IMR-90 (cell line): Measurements from ENCODE around the gene EXOC6B. TPM values are rescaled to one million over a fixed set of nuclear protein-coding genes. Genes with fewer than 3 reads are reported as not detected.

Experiments used
- ATAC-seq: fragments of 200-7000 bp; cut with Tn5 transposase; 2 replicates; pipeline ENCODE4 v1.9.1; 2020; ENCODE audit warnings: low read depth, mild to moderate bottlenecking, moderate library complexity
- BruUV-seq: library from RNA; stranded (reverse); fragments of 400-500 nt; replicated peaks from 2 replicates; lab custom pipeline; 2021; lab: Mats Ljungman, UMichigan
- CTCF ChIA-PET: fragments of 300-600 bp; formaldehyde crosslinking; extraction: SDS; loops from one replicate; lab custom pipeline; 2021; ENCODE audit warnings: antibody characterized with exemption; lab: Yijun Ruan, JAX
- POLR2A ChIA-PET: fragments of 300-600 bp; sonication (Branson Sonifier 250); formaldehyde crosslinking; loops from one replicate; lab custom pipeline; 2022; ENCODE audit warnings: antibody characterized with exemption; ENCODE audit not compliant: unreplicated experiment; lab: Charles Lee
- DNase-seq: peaks from one replicate; pipeline ENCODE4 v3.0.0; 2013
- H2AFZ ChIP-seq: replicated peaks from 2 replicates; pipeline ENCODE3; 2013; ENCODE audit warnings: low read length, mild to moderate bottlenecking; ENCODE audit not compliant: poor library complexity
- H2AK5ac ChIP-seq: 2 replicates; pipeline ENCODE4 v1.6.1; 2013; ENCODE audit warnings: low read depth, low read length, inconsistent platforms
- H2AK9ac ChIP-seq: replicated peaks from 2 replicates; pipeline ENCODE3; 2013; ENCODE audit warnings: mild to moderate bottlenecking, low read depth, low read length, moderate library complexity; ENCODE audit not compliant: poor library complexity
- H2BK120ac ChIP-seq: 2 replicates; pipeline ENCODE4 v1.6.1; 2013; ENCODE audit warnings: low read depth, low read length, inconsistent platforms
- H2BK15ac ChIP-seq: 3 replicates; pipeline ENCODE4 v1.6.1; 2013; ENCODE audit warnings: low read depth, low read length, inconsistent platforms
- H2BK20ac ChIP-seq: 2 replicates; pipeline ENCODE4 v1.6.1; 2013; ENCODE audit warnings: low read depth, mild to moderate bottlenecking, inconsistent platforms, low read length, moderate library complexity
- H2BK5ac ChIP-seq: 2 replicates; pipeline ENCODE4 v1.6.1; 2013; ENCODE audit warnings: mild to moderate bottlenecking, low read depth, low read length, inconsistent platforms; ENCODE audit not compliant: poor library complexity, severe bottlenecking
- H3K14ac ChIP-seq: replicated peaks from 2 replicates; pipeline ENCODE4 v1.6.1; 2013; ENCODE audit warnings: low read depth, low read length, inconsistent platforms
- H3K18ac ChIP-seq: 2 replicates; pipeline ENCODE4 v1.6.1; 2013; ENCODE audit warnings: low read depth, low read length, control low read depth
- H3K23ac ChIP-seq: 2 replicates; pipeline ENCODE4 v1.6.1; 2013; ENCODE audit warnings: low read depth, low read length, inconsistent platforms
- H3K27ac ChIP-seq: 2 replicates; pipeline ENCODE4 v1.5.1; 2013; ENCODE audit warnings: mild to moderate bottlenecking, control low read depth, low read length; ENCODE audit not compliant: insufficient read depth
- H3K27me3 ChIP-seq: 2 replicates; pipeline ENCODE4 v1.6.1; 2013; ENCODE audit warnings: low read length; ENCODE audit not compliant: control insufficient read depth, insufficient read depth
- H3K36me3 ChIP-seq: 2 replicates; pipeline ENCODE4 v1.6.1; 2013; ENCODE audit warnings: low read length, mixed read lengths; ENCODE audit not compliant: control insufficient read depth, insufficient read depth
- H3K4ac ChIP-seq: 2 replicates; pipeline ENCODE4 v1.6.1; 2013; ENCODE audit warnings: low read depth, low read length, inconsistent platforms
- H3K4me1 ChIP-seq: 2 replicates; pipeline ENCODE4 v1.6.1; 2013; ENCODE audit warnings: low read length, mixed read lengths; ENCODE audit not compliant: control insufficient read depth, insufficient read depth
- H3K4me2 ChIP-seq: 2 replicates; pipeline ENCODE4 v1.6.1; 2013; ENCODE audit warnings: low read depth, mild to moderate bottlenecking, control low read depth, low read length, moderate library complexity
- H3K4me3 ChIP-seq: 2 replicates; pipeline ENCODE4 v1.5.1; 2013; ENCODE audit warnings: low read depth, mild to moderate bottlenecking, control low read depth, low read length, moderate library complexity; ENCODE audit not compliant: insufficient read depth
- H3K56ac ChIP-seq: 2 replicates; pipeline ENCODE4 v1.6.1; 2013; ENCODE audit warnings: low read length, inconsistent platforms; ENCODE audit not compliant: insufficient read depth; ENCODE audit errors: extremely low read depth
- H3K79me1 ChIP-seq, 2 experiments: 2 replicates each; pipeline ENCODE4 v1.6.1; 2013; ENCODE audit warnings: low read length in 2 of 2, inconsistent platforms in 1 of 2, low read depth in 1 of 2
- H3K9ac ChIP-seq: 2 replicates; pipeline ENCODE4 v1.6.1; 2013; ENCODE audit warnings: low read depth, low read length, control low read depth
- H3K9me1 ChIP-seq: 2 replicates; pipeline ENCODE4 v1.6.1; 2013; ENCODE audit warnings: low read length, inconsistent platforms; ENCODE audit not compliant: insufficient read depth
- H3K9me3 ChIP-seq: 2 replicates; pipeline ENCODE4 v1.6.1; 2013; ENCODE audit warnings: low read length; ENCODE audit not compliant: control insufficient read depth, insufficient read depth
- H4K20me1 ChIP-seq: 2 replicates; pipeline ENCODE4 v1.6.1; 2013; ENCODE audit warnings: low read length, inconsistent platforms; ENCODE audit not compliant: insufficient read depth
- H4K5ac ChIP-seq: 2 replicates; pipeline ENCODE4 v1.6.1; 2013; ENCODE audit warnings: mild to moderate bottlenecking, low read depth, low read length, control low read depth
- H4K8ac ChIP-seq, 2 experiments: 2 replicates each; pipeline ENCODE4 v1.6.1; 2013; ENCODE audit warnings: low read depth in 2 of 2, low read length in 2 of 2, control low read depth in 1 of 2, inconsistent platforms in 1 of 2
- H4K91ac ChIP-seq: 2 replicates; pipeline ENCODE4 v1.6.1; 2013; ENCODE audit warnings: low read depth, low read length, inconsistent platforms; ENCODE audit not compliant: insufficient read depth
- POLR2A ChIP-seq: IDR thresholded peaks from 2 replicates; pipeline ENCODE4 v1.6.1; 2012; ENCODE audit warnings: mild to moderate bottlenecking, low read depth, low read length
- RAD21 ChIP-seq: IDR thresholded peaks from 2 replicates; pipeline ENCODE4 v1.6.1; 2012; ENCODE audit warnings: low read length, improper control_type of control experiment
- WGBS, 2 experiments: methylation state at CpG; one replicate each; pipeline versions ENCODE4 v1.1.5 to v1.1.7; 2013; ENCODE audit warnings: missing lambda C conversion rate in 2 of 2; ENCODE audit not compliant: insufficient read length in 1 of 2; ENCODE audit errors: extremely low coverage in 2 of 2; 5-methylcytosine and 5-hydroxymethylcytosine counted together
- dilution Hi-C: fragments of 300-500 bp; cut with HindIII; formaldehyde crosslinking; loops from one replicate; pipeline ENCODE4 v1.14.3; 2018; ENCODE audit warnings: low sequenced_read_pairs; ENCODE audit not compliant: unreplicated experiment
- in situ Hi-C: fragments of 300-500 bp; cut with MboI; formaldehyde crosslinking; loops from 3 replicates; pipeline ENCODE4 v1.14.3; 2019; ENCODE audit warnings: low sequenced_read_pairs, inconsistent platforms, mixed read lengths
- intact Hi-C: fragments of 100-400 bp; cut with micrococcal nuclease; formaldehyde crosslinking; loops from 2 replicates; pipeline ENCODE4 v1.10.0; 2022
- polyA plus RNA-seq, 3 experiments: library from polyadenylated mRNA; depleted of rRNA; stranded (reverse); fragments of >200 nt; gene quantifications; 2 replicates each; pipeline ENCODE4 v1.2.3, GENCODE V29; 2012; ENCODE audit warnings: low replicate concordance in 1 of 3
- total RNA-seq: library from RNA; depleted of rRNA; stranded (reverse); fragments of >200 nt; gene quantifications from 2 replicates; pipeline ENCODE4 v1.2.3, GENCODE V29; 2012
- TF ChIP-seq, protein P1 (sequence below): fragments of 150-350 bp; IDR thresholded peaks from 2 replicates; pipeline ENCODE4 v1.6.1; 2017; ENCODE audit warnings: mild to moderate bottlenecking, antibody characterized with exemption, low read length, low read depth

The EXOC6B gene
- total and polyA plus RNA-seq, 2 of the 4 experiments (the other 2 are of a cell fraction): 10.2 to 29.4 TPM

DNA sequence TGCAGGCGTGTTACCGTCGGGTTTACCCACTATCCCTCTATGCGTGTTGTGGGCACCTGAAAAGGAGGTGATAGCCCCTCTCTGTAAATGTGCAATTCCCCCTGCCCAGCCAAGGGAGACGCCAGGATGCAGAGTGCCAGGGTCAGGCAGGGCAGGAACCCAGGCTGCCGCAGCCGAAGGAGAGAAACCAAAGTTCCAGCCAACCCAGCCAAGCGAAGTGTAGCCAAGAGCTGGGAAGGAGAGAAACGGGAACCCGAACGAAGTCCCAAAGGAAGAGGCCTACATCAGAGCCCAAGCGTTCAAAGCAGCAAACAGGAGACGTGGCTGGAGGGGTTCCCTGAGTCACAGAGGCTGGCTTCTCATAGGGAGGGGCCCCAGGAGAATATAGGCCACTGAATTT is 37.2 kb upstream of the EXOC6B start:
- no peak for DNase-seq
- POLR2A ChIA-PET: no interaction called here
- peak overlapping the region; percentile 91 for H2AFZ ChIP-seq
- H3K79me1 ChIP-seq: no peaks in the 10 kb centered on the region
- no peak overlapping the region for H4K8ac ChIP-seq
- H3K4me2 ChIP-seq: no peak overlapping the region; the same call in 1 of the 2 replicates
- H3K9me3 ChIP-seq: no peaks in the 10 kb centered on the region
- H3K4me3 ChIP-seq: no peak overlapping the region
- dilution Hi-C loops: no loop called here
- BruUV-seq: no TSS peak
- no peak for ATAC-seq
- H3K4me1 ChIP-seq: no peaks in the 10 kb centered on the region
- H2AK9ac ChIP-seq: no peak overlapping the region
- no peak overlapping the region for H3K4ac ChIP-seq
- no peaks in the 10 kb centered on the region for H3K36me3 ChIP-seq
- H3K9me1 ChIP-seq: no peaks in the 10 kb centered on the region
- H2BK15ac ChIP-seq: no peak overlapping the region
- H3K56ac ChIP-seq: no peak overlapping the region
- H3K23ac ChIP-seq: no peak overlapping the region
- H3K18ac ChIP-seq: no peak overlapping the region
- H3K27ac ChIP-seq: no peak overlapping the region
- no peak overlapping the region; the same call in 1 of the 2 replicates for H2AK5ac ChIP-seq
- TF ChIP-seq, protein P1, sequence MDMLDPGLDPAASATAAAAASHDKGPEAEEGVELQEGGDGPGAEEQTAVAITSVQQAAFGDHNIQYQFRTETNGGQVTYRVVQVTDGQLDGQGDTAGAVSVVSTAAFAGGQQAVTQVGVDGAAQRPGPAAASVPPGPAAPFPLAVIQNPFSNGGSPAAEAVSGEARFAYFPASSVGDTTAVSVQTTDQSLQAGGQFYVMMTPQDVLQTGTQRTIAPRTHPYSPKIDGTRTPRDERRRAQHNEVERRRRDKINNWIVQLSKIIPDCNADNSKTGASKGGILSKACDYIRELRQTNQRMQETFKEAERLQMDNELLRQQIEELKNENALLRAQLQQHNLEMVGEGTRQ: no peak
- no peak for TF ChIP-seq RAD21
- TF ChIP-seq POLR2A: no peak
- 49% methylated on average over 11 of the region's 13 CpGs; no CpG with 5 or more reads in 1 of the 2 experiments for WGBS, 2 experiments
- CTCF ChIA-PET: interaction anchor here (0.6 to 2.3 kb wide), 17 partner anchors 9 to 648 kb away, joined by 3 to 10 read pairs (median 5); partner anchors contain the start of gene SPR
- H2BK5ac ChIP-seq: no peak overlapping the region
- H2BK20ac ChIP-seq: no peak overlapping the region
- H3K9ac ChIP-seq: no peak overlapping the region
- no peak overlapping the region for H4K5ac ChIP-seq
- no peak overlapping the region for H4K91ac ChIP-seq
- intact Hi-C loops: loop anchor here (10.0 kb wide), 1 partner anchor 258 kb away; no protein-coding TSS in a partner anchor
- H4K20me1 ChIP-seq: no peaks in the 10 kb centered on the region; the same call in 1 of the 2 replicates
- H3K27me3 ChIP-seq: peaks cover 4% of the 10 kb centered on the region
- in situ Hi-C loops: no loop called here
- no peak overlapping the region for H2BK120ac ChIP-seq
- H3K14ac ChIP-seq: no peak overlapping the region
